Neuronal stem cell (in vitro differentiated cells): Measurements from ENCODE around the gene OR51Q1. TPM values are rescaled to one million over a fixed set of nuclear protein-coding genes. Genes with fewer than 3 reads are reported as not detected.

ENCODE experiments used
- DNase-seq: peaks from one replicate; pipeline ENCODE4 v3.0.0-alpha.2; 2013; ENCODE audit warnings: low spot score
- H2AFZ ChIP-seq: one replicate; pipeline ENCODE4 v1.6.1; 2013; ENCODE audit warnings: mild to moderate bottlenecking, low read length, inconsistent platforms
- H2AK5ac ChIP-seq: 2 replicates; pipeline ENCODE4 v1.6.1; 2013; ENCODE audit warnings: low read depth, mild to moderate bottlenecking, inconsistent platforms, low read length, moderate library complexity, mixed read lengths
- H2BK120ac ChIP-seq: 2 replicates; pipeline ENCODE4 v1.6.1; 2013; ENCODE audit warnings: low read depth, mild to moderate bottlenecking, inconsistent platforms, low read length, moderate library complexity, mixed read lengths
- H2BK12ac ChIP-seq: one replicate; pipeline ENCODE4 v1.6.1; 2013; ENCODE audit warnings: low read length, inconsistent platforms
- H2BK15ac ChIP-seq: 2 replicates; pipeline ENCODE4 v1.6.1; 2013; ENCODE audit warnings: mild to moderate bottlenecking, low read length, inconsistent platforms, mixed read lengths
- H2BK5ac ChIP-seq: one replicate; pipeline ENCODE4 v1.6.1; 2013; ENCODE audit warnings: inconsistent platforms, mild to moderate bottlenecking, low read length, moderate library complexity
- H3K14ac ChIP-seq: one replicate; pipeline ENCODE4 v1.6.1; 2013; ENCODE audit warnings: low read length, inconsistent platforms
- H3K18ac ChIP-seq: 2 replicates; pipeline ENCODE4 v1.6.1; 2013; ENCODE audit warnings: low read length, inconsistent platforms
- H3K23ac ChIP-seq: 2 replicates; pipeline ENCODE4 v1.6.1; 2013; ENCODE audit warnings: low read depth, mild to moderate bottlenecking, mixed read lengths, low read length, inconsistent platforms; ENCODE audit not compliant: poor library complexity
- H3K27ac ChIP-seq: replicated peaks from 3 replicates; pipeline ENCODE4 v1.5.1; 2013; ENCODE audit warnings: low read length, inconsistent platforms
- H3K27me3 ChIP-seq, 3 experiments: 2 replicates each; pipeline ENCODE4 v1.6.1; 2013; ENCODE audit warnings: low read length in 3 of 3, mild to moderate bottlenecking in 2 of 3, inconsistent platforms in 1 of 3, low read depth in 1 of 3, mixed read lengths in 1 of 3, moderate library complexity in 1 of 3; ENCODE audit not compliant: control insufficient read depth in 3 of 3, insufficient read depth in 3 of 3
- H3K36me3 ChIP-seq, 2 donors: replicated peaks in 1 of 2; 2 replicates each; pipeline ENCODE4 v1.6.1; 2013; ENCODE audit warnings: low read length in 2 of 2; ENCODE audit not compliant: control insufficient read depth in 2 of 2, insufficient read depth in 2 of 2
- H3K4ac ChIP-seq: 2 replicates; pipeline ENCODE4 v1.6.1; 2013; ENCODE audit warnings: inconsistent platforms, mild to moderate bottlenecking, low read length, moderate library complexity
- H3K4me1 ChIP-seq, 2 donors: 1 replicate in 1 of 2; 2 replicates in 1 of 2; pipeline ENCODE4 v1.6.1; 2013; ENCODE audit warnings: low read length in 2 of 2, low read depth in 1 of 2; ENCODE audit not compliant: control insufficient read depth in 2 of 2, insufficient read depth in 1 of 2
- H3K4me2 ChIP-seq: one replicate; pipeline ENCODE4 v1.6.1; 2013; ENCODE audit warnings: mild to moderate bottlenecking, low read length, inconsistent platforms; ENCODE audit not compliant: insufficient read depth, poor library complexity, severe bottlenecking
- H3K4me3 ChIP-seq, 2 donors: 2 replicates each; pipeline ENCODE4 v1.5.1; 2013; ENCODE audit warnings: low read length in 2 of 2, mild to moderate bottlenecking in 2 of 2, inconsistent platforms in 1 of 2, moderate library complexity in 1 of 2
- H3K79me1 ChIP-seq: one replicate; pipeline ENCODE4 v1.6.1; 2013; ENCODE audit warnings: low read depth, mild to moderate bottlenecking, inconsistent platforms, low read length, moderate library complexity
- H3K9ac ChIP-seq: one replicate; pipeline ENCODE4 v1.6.1; 2013; ENCODE audit warnings: mild to moderate bottlenecking, low read depth, low read length, inconsistent platforms; ENCODE audit not compliant: poor library complexity
- H3K9me3 ChIP-seq, 2 donors: replicated peaks in 1 of 2; 2 replicates each; pipeline versions ENCODE3 to v1.6.1; 2013; ENCODE audit warnings: low read length in 2 of 2, mild to moderate bottlenecking in 2 of 2, inconsistent platforms in 1 of 2, low read depth in 1 of 2, mixed read lengths in 1 of 2, moderate library complexity in 1 of 2; ENCODE audit not compliant: control insufficient read depth in 2 of 2, insufficient read depth in 1 of 2
- H4K8ac ChIP-seq: one replicate; pipeline ENCODE4 v1.6.1; 2013; ENCODE audit warnings: low read depth, mild to moderate bottlenecking, inconsistent platforms, low read length, moderate library complexity
- H4K91ac ChIP-seq: one replicate; pipeline ENCODE4 v1.6.1; 2013; ENCODE audit warnings: low read length, low read depth, mild to moderate bottlenecking, inconsistent platforms; ENCODE audit not compliant: poor library complexity
- WGBS, 2 donors: extraction: QIAGEN DNeasy Blood & Tissue Kit; methylation state at CpG; one replicate each; pipeline ENCODE4 v1.1.7; 2013; ENCODE audit warnings: missing lambda C conversion rate in 2 of 2, mixed read lengths in 1 of 2; ENCODE audit not compliant: insufficient read length in 2 of 2, insufficient replicate concordance in 1 of 2; ENCODE audit errors: extremely low coverage in 2 of 2; 5-methylcytosine and 5-hydroxymethylcytosine counted together
- polyA plus RNA-seq, 2 experiments: library from polyadenylated mRNA; stranded (reverse); fragments of 200-250 nt; gene quantifications; one replicate each; pipeline ENCODE4 v1.2.3, GENCODE V29; 2013

Gene OR51Q1, protein sequence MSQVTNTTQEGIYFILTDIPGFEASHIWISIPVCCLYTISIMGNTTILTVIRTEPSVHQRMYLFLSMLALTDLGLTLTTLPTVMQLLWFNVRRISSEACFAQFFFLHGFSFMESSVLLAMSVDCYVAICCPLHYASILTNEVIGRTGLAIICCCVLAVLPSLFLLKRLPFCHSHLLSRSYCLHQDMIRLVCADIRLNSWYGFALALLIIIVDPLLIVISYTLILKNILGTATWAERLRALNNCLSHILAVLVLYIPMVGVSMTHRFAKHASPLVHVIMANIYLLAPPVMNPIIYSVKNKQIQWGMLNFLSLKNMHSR
- not detected for polyA plus RNA-seq (2013, experiment 1 of 2)
- not detected for polyA plus RNA-seq (2013, experiment 2 of 2)

DNA sequence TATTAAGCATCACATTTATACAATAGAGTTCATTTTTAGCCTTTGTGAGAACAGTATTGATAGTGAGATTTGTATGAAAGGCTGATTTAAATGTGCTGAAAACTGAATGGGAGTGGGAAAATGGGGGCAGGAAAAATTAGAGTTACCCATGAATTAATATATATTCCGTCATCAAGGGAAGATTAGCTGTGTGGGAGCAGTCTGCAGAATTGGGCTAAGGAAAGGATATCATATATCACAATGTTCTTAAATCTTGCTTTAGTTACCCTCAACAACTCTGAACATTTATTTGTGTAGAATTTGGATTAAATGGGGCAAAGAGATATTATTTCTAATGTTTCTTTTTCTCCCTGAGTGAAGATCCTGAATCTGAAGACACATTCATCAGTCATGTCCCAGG lies at the start of gene OR51Q1:
Gene OR51Q1 (plus strand): TSS at position 301 of the 400 bp plus-strand sequence. CDS start 90 bp downstream, at position 391.
- Histone ChIP-seq H2BK5ac (no peak within 1 kb of the TSS), H2BK12ac (no peak within 1 kb of the TSS), H2BK120ac (no peak within 1 kb of the TSS), H2BK15ac (no peak within 1 kb of the TSS), H3K36me3 (no peaks in the 10 kb centered on the region), H4K8ac (peak within 1 kb of the TSS; percentile 65), H2AK5ac (no peak within 1 kb of the TSS), H3K79me1 (no peaks in the 10 kb centered on the region), H3K4me3 (no peak within 1 kb of the TSS), H3K27ac (no peak within 1 kb of the TSS), H3K9ac (no peak within 1 kb of the TSS), H3K27me3 (peaks cover 0 to 2% (median 0%) of the 10 kb centered on the region in 3 experiments), H3K4me2 (no peak within 1 kb of the TSS), H3K4me1 (no peaks in the 10 kb centered on the region), H4K91ac (no peak within 1 kb of the TSS), H3K23ac (peak within 1 kb of the TSS; percentile 65), H3K4ac (no peak within 1 kb of the TSS), H2AFZ (no peak within 1 kb of the TSS), H3K14ac (peak within 1 kb of the TSS; percentile 82), H3K18ac (peak within 1 kb of the TSS; percentile 48), H3K9me3 (peaks cover 0 to 3% of the 10 kb centered on the region in 2 donors)
- WGBS, 2 donors: no CpG with 5 or more reads among the region's 1 CpG
- no peak for DNase-seq

DNA sequence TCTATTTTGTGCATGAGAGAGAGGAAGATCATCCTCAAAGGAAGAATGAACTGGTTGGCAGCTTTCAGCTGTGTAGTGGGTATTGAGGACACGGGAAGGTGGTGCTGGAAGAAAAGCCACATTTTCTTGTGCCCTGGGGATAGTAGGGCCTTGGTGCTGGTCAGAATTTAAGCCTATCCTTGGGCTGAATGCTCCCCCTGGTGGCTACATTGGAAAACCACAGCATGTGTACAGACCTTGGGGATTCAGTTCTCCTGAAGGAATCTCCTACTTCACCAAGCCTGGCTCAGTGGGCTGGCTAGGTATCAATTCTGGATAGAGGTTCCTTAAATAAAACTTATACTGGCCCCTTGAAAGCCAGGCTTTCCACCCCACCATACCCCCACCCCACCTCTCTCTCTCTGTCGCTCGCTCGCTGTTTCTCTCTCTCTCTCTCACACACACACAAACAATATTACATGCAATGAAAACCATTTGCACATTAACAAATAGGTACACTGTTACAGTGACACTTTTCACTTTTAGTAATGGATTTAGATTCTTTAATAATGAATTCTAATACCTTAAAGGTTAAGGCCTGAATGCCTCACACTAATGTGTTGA lies 41.1 kb upstream of the OR51Q1 start:
- Histone ChIP-seq H3K27me3 (no peaks in the 10 kb centered on the region), H3K14ac (no peak overlapping the region), H3K23ac (no peak overlapping the region), H2BK15ac (no peak overlapping the region), H3K4me2 (no peak overlapping the region), H4K8ac (no peak overlapping the region), H3K9ac (no peak overlapping the region), H3K4me1 (peaks cover 0 to 2% of the 10 kb centered on the region in 2 donors), H2AK5ac (no peak overlapping the region), H3K4ac (no peak overlapping the region), H3K79me1 (no peaks in the 10 kb centered on the region), H3K9me3 (no peaks in the 10 kb centered on the region), H3K36me3 (no peaks in the 10 kb centered on the region), H3K4me3 (no peak overlapping the region), H4K91ac (no peak overlapping the region), H3K18ac (no peak overlapping the region), H2BK5ac (no peak overlapping the region), H3K27ac (no peak overlapping the region), H2BK120ac (no peak overlapping the region), H2BK12ac (no peak overlapping the region), H2AFZ (no peak overlapping the region)
- no CpG with 5 or more reads among the region's 4 CpGs for WGBS, 2 donors
- DNase-seq: peak; percentile 58

DNA sequence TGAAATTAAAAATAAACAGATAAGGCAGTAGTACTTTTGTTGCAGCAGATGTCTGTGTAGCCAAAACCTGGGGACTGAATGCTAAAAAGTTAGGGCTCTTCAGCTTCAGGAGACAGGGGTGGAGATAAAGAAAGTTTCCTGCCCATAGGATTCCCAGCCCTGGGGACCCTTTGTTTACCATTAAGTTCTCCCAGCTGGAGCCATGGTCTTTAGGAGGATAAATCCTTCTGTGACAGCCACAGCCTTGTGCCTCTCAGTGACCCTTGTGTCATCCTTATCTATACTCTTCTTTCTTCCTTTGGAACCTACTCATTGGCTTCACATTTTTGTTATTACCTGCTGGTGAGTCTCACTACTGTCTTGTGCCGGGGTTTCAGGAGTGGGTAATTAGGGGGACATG lies 38.3 kb upstream of the OR51Q1 start, which contains the start of gene OR51M1:
Gene OR51M1 (plus strand): TSS at position 237 of the 400 bp plus-strand sequence. CDS start 5,587 bp downstream, outside the sequence.
- Histone ChIP-seq H3K4ac (no peak within 1 kb of the TSS), H3K4me1 (peaks cover 0 to 2% of the 10 kb centered on the region in 2 donors), H3K27ac (no peak within 1 kb of the TSS), H2BK120ac (no peak within 1 kb of the TSS), H2AFZ (no peak within 1 kb of the TSS), H3K36me3 (no peaks in the 10 kb centered on the region), H3K4me2 (no peak within 1 kb of the TSS), H3K4me3 (no peak within 1 kb of the TSS), H2BK5ac (no peak within 1 kb of the TSS), H4K8ac (no peak within 1 kb of the TSS), H3K14ac (no peak within 1 kb of the TSS), H2AK5ac (no peak within 1 kb of the TSS), H4K91ac (no peak within 1 kb of the TSS), H3K18ac (peak within 1 kb of the TSS; percentile 1), H2BK12ac (no peak within 1 kb of the TSS), H3K9me3 (no peaks in the 10 kb centered on the region), H2BK15ac (no peak within 1 kb of the TSS), H3K9ac (no peak within 1 kb of the TSS), H3K23ac (no peak within 1 kb of the TSS), H3K79me1 (no peaks in the 10 kb centered on the region), H3K27me3 (no peaks in the 10 kb centered on the region)
- no CpG with 5 or more reads among the region's 1 CpG for WGBS, 2 donors
- no peak for DNase-seq

DNA sequence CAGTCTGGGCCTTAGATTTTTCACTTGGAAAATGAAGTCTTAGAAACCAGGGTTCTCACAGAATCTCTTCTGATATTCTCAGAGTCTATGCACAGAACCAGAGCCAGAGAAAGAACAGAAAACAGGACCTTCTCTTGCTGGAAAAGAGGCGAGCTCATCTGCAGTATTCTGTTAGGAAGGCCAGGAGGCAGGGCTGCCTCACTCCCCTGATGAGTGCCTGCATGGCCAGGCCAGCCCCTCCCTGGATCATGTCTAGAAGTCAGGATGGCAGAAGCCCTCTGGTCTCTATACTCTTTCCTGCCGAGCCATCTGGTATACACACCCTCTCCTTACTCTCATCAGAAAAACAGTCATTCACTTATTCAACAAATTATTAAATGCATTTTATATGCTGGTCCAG lies 37.6 kb upstream of the OR51Q1 start:
- no peak overlapping the region for H2BK120ac ChIP-seq

More for the DNA sequence above, 37.6 kb upstream of the OR51Q1 start:
- H3K27me3 ChIP-seq: no peaks in the 10 kb centered on the region
- no peak overlapping the region for H2AFZ ChIP-seq
- H3K4me1 ChIP-seq: peaks cover 0 to 2% of the 10 kb centered on the region in 2 donors
- no peak overlapping the region for H3K9ac ChIP-seq
- no CpG with 5 or more reads among the region's 2 CpGs for WGBS, 2 donors
- H3K4ac ChIP-seq: no peak overlapping the region
- no peak overlapping the region for H3K23ac ChIP-seq
- H3K36me3 ChIP-seq: no peaks in the 10 kb centered on the region
- H2BK15ac ChIP-seq: no peak overlapping the region
- H3K79me1 ChIP-seq: no peaks in the 10 kb centered on the region
- no peak overlapping the region for H3K4me2 ChIP-seq
- H2AK5ac ChIP-seq: no peak overlapping the region
- no peak overlapping the region for H4K8ac ChIP-seq
- H3K14ac ChIP-seq: no peak overlapping the region
- no peak overlapping the region for H3K18ac ChIP-seq
- no peak overlapping the region for H2BK5ac ChIP-seq
- no peaks in the 10 kb centered on the region for H3K9me3 ChIP-seq
- DNase-seq: no peak
- H3K27ac ChIP-seq: no peak overlapping the region
- no peak overlapping the region for H4K91ac ChIP-seq
- H3K4me3 ChIP-seq: no peak overlapping the region
- no peak overlapping the region for H2BK12ac ChIP-seq
